ENCODE measurements around the gene SHC2.
"Not testable (repeated sequence)": the region's sequence is repeated elsewhere in the genome, so short reads cannot be mapped to it uniquely, and the experiment has no call there.

Gene SHC2

DNA sequence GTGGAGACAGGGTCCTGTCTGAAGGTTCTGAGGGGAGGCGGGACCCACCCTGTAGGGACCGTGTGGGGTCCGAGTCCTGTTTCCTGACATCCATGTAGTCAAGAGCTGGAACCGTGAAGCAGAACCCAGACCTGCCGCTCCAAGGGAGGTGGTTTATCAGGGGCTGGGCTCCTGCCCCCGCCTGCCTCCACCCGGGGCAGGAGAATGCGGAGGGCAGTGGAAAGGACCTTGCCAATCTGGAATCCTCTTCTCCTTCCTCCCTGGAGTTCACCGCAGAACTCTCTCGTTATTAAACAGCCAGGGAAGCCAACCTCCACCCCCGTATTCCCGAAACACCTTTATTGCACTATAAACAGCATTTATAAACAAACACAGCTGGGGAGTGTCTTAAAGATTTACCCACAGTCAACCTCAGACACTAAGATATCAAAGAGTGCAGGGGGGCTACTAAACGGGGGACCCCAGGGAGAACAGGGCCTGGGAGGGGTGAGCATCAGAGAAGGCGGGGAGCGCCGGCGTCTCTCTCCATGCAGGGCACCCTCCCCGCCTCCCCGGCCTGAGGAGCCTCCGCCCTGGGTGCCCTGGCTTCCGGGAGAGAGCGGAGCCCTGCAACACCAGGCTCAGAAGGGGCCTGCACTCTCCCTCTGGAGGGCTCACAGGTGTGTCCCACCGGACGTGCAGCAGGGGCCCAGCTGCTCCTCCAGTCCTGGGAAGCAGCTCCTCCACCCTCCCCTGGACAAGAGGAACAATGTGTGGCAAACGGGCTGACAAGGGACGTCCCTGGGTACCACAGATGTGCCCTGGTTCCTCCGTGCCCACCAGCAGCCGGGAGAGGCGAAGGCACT, 55.5 kb downstream of the SHC2 start:
- DNase-seq, result no peak

DNA sequence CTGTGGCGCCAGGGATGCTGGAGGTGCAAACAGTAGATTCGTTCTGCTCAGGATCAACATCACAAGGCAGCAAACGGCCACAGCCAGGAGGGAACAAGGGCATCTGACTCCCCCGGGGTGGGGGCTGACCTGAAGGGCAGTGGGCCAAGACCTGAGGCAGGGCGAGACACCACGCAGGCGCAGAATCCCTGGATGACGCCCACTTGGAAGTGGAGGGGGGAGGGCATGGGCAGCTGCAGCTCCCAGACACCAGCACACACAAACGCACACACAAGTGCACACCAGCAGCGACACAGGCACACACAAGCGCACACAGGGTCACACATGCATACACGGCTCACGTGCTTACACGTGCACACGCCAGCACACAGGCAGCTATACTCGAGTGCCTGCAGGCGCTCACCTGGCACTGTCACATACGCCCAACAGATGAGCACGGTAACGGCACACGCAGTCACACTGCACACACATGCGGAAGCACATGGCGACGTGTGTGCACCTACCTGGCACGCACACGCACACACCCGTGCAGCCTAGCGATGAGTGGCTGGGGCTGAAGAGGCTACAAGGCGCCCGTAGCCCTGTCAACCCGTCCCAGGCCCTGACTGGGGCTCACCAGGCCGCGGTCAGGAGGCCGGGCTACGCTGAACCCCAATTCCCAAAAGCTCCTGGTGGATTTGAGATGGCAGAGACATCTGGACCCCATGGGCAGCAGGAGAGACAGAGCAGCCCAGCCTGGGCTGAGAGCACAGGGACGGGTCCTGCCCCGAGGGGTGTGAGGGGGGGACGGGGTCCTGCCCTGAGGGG, 57.4 kb downstream of the SHC2 start:
- DNase-seq, result no peak

DNA sequence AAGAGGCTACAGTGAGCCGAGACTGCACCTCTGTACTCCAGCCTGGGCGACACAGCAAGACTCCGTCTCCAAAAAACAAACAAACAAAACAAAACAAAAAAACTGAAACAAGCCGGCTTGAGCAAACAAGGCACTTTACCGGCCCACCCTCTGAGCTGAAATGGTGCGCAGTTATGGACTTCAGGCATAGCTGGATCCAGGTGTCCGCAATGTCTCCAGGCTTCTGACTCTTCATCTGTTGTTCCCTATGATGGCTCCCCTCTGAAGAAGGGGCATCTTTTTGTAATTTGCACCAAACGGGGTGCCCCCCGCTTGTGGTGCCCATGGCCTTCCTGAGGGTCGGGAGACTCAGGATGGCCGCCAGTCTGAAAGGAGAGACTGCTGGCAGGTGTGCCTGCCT, 58.0 kb downstream of the SHC2 start:
- no peak for DNase-seq

DNA sequence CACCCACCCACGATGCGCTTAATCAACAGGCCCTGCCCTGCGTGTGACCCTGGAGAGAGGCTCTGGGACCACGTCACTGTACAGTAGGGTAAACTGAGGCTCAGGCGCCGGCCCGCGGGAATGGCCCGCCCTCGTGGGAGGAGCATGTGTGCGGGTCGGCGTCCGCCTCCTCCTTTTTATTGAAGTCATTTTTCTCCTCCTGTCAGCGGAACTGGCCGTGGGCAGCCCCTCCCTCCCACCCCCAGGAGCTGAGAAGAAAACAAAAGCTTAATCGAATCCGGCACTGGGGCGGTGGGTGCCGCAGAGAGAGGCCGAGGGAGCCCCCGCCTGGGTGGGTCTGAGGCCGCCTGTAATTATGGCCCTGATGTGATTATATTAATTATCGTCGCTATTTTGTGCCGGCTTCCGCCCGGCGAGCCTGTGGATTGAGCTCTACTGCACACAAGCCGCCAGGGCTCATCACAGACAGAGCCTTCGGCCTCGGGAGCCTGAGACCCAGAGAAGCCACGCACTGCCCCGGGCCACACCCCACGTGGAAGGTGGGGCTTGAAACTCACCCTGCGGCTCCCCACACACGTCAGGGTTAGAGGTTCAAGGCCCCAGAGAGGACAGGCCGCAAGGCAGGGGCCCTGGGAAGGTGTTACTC, 58.8 kb downstream of the SHC2 start:
- DNase-seq, result no peak

DNA sequence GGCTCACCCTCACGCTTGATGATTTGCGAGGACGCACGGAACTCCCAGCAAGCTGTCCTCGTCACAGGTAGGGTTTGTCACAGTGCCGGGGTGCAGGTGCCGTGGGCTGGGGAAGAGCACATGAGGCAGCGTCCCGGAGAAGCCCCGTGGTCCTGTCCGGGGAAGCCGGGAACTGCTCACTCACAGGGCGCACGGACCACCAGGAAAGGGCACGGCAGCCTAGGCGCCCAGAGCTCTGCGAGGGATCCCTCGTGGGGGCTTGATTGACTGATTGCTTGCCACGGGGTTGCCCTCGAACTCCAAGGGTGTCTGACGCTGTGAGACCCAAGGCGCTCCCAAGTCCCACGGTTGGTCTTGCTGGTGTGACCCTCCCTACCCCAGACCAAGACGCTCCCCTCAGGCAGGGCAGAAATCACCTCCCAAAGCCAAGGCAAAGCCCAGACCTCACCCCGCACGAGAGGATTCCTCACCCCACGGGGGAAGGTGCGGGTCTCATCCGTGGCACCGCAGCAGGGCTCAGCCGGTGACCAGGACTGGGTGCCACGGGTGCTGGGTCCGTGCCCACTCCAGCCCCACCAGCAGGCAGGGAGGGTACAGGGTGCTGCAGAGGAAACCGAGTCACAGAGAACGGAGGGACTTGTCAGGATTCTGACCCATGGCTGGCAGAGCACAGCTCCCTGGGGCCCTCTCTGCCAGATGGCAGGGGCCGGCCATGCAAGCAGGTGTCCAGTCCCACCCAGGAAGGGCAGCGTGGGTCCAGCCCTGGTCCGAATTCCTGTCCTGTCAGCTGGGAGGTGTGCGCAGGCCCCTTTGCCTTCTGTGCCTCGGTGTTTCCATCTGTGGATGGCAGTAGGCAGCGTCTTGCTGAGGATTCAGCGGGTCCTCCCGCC, 59.6 kb downstream of the SHC2 start:
- DNase-seq, result no peak

DNA sequence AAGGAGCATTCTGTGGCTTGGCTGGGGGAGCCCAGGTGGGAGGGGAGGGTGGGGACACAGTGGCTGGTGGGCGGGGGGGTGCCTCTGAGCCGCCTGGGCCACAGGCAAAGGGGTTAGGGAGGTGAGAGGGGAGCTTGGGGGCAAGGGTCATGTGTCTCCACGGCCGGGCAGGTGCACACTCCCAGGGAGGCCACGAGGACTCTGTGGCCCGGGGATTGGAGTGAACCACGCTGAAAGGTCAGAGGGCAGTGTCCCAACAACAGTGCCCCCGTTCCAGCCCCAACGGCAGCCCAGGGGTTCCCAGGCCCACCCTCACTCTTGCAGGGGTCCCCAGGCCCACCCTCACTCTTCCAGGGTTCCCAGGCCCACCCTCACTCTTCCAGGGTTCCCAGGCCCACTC, 61.5 kb downstream of the SHC2 start:
- no peak for DNase-seq

DNA sequence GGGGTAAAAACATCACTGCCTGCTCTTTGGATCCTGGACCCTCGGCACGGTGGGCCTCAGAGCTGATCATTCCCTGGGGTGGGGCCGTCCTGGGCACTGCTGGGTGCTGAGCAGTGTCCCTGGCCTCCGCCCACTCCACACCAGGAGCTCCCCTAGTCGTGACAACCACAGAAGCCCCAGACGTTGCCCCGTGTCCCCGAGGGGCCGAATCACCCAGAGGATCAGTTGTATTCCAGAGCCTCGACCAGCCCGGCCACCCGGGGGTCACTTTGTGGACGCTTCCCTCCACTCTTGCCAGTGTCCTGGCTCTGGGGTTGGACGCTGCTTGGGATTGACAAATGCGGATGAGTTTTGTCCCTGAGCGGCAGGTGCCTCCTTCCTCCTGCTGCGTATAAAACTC, 62.1 kb downstream of the SHC2 start:
- DNase-seq, result no peak

DNA sequence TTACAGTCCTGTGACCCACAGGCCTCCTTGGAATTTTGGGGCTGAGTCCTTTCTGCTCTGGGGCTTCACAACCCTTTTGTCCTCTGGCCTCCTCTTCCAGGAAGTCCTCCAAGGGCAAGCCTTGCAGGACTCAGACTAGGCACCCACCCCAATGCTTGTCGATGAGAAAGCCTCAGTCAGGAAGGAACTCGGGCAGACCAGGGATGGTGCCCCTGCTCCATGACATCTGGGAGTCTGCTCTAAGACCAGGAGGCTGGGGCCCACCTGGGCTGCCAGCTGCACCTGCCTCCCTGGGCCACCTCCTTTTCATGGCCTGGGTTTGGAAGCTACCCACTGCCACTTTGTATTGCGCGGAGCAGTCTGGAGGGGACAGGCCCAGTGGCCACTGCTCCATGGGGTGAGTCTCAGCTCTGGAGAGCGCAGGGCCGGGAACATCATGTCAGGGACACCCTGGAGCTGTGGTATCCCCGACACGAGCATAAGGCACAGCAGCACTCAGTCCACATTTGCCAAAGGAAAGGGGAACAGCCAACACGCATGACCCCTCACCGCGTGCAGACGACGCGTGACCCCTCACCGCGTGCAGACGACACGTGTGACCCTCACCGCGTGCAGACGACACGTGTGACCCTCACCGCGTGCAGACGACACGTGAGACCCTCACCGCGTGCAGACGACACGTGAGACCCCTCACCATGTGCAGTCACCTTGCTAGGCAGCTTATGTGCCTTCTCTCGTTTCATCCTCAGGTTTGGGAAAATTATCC, 62.7 kb downstream of the SHC2 start:
- no peak for DNase-seq

DNA sequence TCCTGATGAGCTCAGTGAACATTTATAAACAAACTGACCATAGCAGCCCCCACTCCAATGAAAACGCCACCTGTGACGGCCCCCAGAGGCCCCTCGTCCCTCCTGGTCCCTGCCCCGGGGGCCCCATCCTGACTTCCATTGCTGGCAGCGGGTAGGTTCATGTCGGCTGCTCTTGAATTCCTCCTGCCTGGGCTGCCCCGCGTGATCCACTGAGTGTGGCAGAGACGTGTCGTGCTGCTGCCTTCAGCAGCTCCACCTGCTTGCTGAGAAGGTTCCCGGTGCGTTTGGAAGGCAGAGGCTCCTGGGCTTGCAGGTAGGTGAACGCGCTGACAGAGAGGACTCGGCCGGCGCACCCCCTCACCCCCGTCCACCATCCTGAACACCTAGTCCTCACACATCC, 63.5 kb downstream of the SHC2 start:
- no peak for DNase-seq

DNA sequence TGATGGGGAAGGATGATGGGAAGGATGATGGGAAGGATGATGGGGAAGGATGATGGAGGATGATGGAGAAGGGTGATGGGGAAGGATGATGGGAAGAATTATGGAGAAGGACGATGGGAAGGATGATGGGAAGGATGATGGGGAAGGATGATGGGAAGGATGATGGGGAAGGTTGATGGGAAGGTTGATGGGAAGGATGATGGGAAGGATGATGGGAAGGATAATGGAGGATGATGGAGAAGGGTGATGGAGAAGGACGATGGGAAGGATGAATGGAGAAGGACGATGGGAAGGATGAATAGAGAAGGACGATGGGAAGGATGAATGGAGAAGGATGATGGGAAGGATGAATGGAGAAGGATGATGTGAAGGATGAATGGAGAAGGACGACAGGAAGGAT, 65.4 kb downstream of the SHC2 start:
- DNase-seq, result no peak

DNA sequence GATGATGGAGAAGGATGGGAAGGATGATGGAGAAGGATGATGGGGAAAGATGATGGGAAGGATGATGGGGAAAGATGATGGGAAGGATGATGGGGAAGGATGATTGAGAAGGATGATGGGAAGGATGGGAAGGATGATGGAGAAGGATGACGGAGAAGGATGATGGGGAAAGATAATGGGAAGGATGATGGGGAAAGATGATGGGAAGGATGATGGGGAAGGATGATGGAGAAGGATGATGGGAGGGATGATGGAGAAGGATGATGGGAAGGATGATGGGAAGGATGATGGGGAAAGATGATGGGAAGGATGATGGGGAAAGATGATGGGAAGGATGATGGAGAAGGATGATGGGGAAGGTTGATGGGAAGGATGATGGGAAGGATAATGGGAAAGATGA, 66.0 kb downstream of the SHC2 start:
- not testable (repeated sequence) for DNase-seq

DNA sequence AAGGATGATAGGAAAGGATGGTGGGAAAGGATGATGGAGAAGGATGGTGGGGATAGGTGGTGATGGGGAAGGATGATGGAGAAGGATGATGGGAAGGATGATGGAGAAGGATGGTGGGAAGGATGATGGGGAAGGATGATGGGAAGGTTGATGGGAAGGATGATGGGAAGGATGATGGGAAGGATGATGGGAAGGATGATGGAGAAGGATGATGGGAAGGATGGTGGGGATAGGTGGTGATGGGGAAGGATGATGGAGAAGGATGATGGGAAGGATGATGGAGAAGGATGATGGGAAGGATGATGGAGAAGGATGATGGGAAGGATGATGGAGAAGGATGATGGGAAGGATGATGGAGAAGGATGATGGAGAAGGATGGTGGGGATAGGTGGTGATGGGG, 67.3 kb downstream of the SHC2 start:
- not testable (repeated sequence) for DNase-seq

DNA sequence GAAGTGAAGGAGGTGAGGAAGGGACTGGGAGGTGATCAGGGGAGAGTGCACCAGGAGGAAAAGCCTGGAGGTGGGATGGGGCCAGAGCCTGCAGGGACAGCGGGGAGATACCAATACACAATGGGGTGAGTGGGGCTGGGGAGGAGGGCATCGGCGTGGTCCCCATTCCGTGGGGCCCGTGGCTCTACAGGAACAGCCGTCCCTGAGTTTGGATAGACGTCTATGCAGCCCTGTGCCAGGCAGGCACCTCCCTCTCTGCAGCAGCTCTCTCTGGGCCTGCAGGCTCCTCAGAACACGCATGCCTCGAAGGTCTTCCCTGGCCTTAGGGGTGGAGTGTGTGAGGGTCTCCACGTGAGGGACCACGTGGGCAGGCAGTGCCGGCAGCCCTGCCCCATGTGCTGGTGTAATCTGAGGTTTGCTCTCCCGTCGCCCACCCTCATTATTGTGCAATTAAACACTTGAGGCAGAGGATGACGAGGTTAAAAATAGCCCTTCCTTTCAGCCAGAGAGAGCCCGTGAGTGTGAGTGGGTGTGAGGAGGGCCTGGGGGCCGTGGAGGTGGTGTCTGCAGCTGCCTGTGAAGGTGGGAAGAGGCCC, 68.4 kb downstream of the SHC2 start:
- no peak for DNase-seq

DNA sequence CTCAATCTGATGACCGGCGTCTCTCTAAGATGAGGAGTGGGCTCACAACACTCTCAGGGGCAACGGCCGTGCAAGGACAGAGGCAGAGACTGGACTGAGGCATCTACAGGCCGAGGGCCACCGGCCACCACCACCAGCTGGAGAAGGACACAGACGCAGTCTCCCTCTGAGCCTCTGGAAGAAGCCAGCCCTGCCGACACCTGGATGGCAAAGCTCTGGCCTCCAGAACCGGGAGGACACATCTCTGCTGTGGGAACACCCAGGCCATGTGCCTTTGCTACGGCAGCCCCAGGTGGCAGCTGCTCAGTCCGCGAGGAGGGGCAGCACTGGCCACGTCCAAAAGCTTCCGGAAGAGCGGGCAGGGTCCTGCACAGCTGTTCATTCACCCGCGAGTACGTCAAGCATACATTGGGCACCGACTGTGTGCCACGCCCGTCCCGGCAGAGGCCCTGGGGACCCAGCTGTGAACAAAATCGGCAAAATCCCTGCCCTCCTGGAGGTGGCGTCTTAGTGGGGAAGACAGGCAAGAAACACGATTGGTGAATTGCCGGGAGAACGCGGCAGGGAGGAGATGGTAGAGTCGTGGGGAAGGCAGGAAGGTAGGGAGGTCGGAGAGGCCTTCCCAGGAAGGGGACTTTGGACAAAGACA, 69.0 kb downstream of the SHC2 start:
- DNase-seq, result no peak

DNA sequence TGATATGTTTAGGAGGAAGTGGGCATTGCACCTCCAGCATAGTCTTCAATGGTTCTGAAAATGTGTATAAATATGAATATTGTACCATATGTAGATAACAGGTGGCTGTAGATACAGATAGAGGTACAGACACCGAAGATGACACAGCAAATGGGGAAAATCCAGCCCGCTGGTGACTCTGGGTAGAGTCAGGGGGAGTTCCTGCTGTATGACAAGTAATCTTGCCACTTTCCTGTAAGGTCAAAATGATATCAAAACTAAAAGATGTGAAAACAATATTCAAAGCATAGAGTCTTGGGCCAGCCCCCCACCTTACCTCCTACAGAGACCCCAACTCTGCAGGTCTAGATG, 69.7 kb downstream of the SHC2 start:
- no peak for DNase-seq

DNA sequence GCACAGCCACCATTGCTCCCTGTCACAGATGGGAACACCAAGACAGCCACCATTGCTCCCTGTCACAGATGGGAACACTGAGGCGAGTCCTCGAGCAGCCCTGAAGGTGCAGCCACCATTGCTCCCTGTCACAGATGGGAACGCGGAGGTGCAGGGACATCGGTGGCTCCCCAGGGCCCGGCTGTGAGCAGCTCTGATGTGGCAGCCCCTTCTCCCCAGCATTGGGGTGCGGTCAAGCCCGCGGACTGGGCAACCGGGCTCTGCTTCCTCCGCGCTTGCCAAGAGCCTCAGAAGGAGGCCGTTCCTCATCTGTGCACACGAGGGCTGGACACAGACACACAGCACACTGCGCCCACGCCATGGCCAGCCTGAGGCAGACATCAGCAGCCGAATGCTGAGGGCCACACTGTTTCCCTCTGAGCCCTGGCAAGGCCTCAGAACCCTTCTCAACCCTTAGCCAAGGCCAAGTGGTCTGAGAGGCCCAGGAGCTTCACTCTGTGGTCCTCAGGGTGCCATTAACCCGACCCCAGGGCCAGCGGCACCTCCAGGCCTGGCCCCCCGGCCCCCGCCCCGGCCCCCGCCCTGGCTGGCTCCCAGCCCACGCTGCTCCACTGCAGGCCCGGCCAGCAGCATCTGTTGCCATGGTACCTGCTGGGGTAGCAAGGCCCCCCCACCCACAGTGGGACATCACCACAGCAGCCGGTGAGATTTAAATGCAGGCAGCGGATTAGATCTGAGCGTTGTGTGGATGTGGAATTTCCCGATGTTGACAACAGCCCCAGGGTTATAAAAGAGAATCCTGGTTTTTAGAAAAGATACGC, 70.2 kb downstream of the SHC2 start:
- no peak for DNase-seq

DNA sequence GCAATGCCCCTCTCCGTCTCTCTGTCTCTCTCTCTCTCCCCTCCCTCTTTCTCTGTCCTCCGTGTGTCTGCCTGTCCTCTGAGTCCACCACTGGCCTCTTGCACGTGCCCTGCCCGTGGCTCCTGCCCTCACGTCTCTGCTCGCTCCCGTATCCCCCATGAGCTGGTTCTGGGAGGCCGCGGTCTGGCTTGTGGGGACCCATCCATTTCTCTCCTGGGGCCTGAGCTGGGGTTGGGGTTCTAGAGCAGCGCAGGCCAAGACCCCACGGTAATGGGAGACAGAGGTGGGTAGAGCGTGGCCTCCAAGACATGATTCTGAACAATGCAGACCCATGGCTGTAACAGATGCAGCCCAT, 70.9 kb downstream of the SHC2 start:
- no peak for DNase-seq

DNA sequence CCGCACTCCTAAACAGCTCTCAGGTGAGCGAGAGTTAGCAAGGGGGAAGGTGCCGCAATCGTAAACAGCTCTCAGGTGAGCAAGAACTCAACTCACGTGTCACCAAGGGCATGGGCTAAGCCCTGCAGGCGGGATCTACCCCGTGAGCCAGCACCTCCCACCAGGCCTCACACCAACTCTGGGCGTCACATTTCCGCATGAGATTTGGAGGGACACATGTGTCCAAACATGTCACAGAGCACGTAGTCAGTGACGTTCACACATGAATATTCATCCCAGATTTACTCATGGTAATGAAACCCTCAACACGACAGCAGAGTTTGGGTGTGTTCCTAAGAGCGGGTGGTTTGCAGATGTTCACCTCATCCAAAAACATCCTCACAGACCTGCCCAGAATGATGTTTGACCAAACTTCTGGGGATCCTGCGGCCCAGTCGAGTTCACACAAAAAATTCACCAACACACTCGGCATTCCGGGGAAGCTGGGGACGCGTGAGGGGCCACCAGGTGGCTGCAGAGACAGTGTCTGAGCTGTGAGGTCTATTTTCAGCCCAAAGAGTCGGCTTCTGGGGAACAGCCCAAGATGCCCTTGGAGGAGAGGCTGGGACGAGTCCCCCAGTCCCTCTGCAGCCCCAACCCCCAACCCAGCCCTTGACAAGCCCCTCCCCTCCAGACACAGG, 71.4 kb downstream of the SHC2 start:
- no peak for DNase-seq

DNA sequence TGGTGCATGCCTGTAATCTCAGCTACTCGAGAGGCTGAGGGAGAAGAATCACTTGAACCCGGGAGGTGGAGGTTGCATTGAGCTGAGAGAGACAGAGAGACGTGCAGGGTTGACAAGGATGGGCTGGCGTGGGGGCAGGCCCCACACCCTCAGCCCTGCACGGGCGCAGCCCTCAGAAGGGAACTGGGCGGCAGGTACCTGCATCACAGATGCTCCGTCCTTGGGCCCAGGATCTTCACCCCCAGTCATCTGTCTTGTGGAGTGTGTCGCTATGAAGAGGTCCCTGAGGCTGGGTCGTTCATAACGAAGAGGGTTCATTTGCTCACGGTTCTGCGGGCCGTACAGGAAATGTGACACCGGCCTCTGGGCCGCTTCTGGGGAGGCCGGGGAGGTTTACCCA, 72.1 kb downstream of the SHC2 start:
- DNase-seq, result no peak

DNA sequence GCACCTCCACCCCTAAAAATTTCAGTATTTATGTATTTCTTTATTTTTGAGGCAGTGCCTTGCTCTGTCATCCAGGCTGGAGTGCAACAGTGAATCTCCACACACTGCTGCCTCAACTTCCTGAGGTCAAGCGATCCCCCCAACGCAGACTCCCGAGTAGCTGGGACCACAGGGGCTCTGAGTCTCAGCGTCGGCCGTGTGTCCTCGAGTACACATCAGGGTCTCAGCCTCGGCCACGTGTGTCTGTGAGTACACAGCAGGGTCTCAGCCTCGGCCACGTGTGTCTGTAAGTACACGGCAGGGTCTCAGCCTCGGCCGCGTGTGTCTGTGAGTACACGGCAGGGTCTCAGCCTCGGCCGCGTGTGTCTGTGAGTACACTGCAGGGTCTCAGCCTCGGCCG, 73.1 kb downstream of the SHC2 start:
- no peak for DNase-seq
